ENCODE measurements around the gene PTPRM. TPM values are rescaled to one million over a fixed set of nuclear protein-coding genes. Genes with fewer than 3 reads are reported as not detected.

Gene PTPRM
- total RNA-seq, 1 experiment from 2014 or later = 6.2 TPM

DNA sequence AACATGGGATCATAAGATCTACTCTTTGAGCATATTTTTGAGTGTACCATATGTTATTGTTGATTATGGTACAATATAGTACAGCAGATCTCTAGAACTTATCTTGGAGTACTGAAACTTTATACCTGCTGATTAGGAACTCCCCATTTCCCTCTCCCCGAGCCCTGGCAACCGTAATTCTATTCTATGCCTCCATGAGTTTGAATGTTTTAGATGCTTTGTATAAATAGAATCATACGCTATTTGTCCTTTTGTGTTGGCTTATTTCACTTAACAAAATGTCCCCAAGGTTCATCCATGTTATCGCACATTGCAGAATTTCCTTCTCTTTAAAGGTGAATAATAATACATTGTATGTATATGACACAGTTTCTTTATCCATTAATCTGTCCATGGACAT lies 117.2 kb downstream of the PTPRM start:
- no peak overlapping the region for H2BK20ac ChIP-seq (ENCODE audit: low read depth, low read length, poor library complexity, severe bottlenecking)
- no peaks in the 10 kb centered on the region for H3K36me3 Mint-ChIP-seq (ENCODE audit: insufficient read depth in 1 of 3, low read depth in 3 of 3)
- H2AK5ac ChIP-seq (ENCODE audit: insufficient read length, low read length) = no peak overlapping the region
- H3K4me3 Mint-ChIP-seq = no peak overlapping the region
- H2BK120ac ChIP-seq (ENCODE audit: low read depth, low read length, poor library complexity, severe bottlenecking) = no peak overlapping the region
- no peak overlapping the region for H3K18ac ChIP-seq (ENCODE audit: insufficient read length, low read depth, low read length)
- WGBS (ENCODE audit: extremely low coverage, insufficient read length, low lambda C conversion rate) = no CpG with 5 or more reads among the region's 4 CpGs
- H3K23me2 ChIP-seq (ENCODE audit: insufficient read length, low read depth, low read length, poor library complexity, severe bottlenecking) = no peaks in the 10 kb centered on the region
- no peak overlapping the region for H3K27ac ChIP-seq (ENCODE audit: insufficient read length, low read depth, low read length)
- H4K5ac ChIP-seq (ENCODE audit: insufficient read length, low read depth, low read length) = no peak overlapping the region
- no peak overlapping the region for H2BK12ac ChIP-seq (ENCODE audit: insufficient read length, low read depth, low read length)
- no peak overlapping the region for H3K4ac ChIP-seq (ENCODE audit: low read depth, low read length)
- no peak overlapping the region for H2AFZ ChIP-seq (ENCODE audit: low read length)
- peaks cover 4% of the 10 kb centered on the region; the same call in 1 of the 2 replicates for H3K4me1 ChIP-seq (ENCODE audit: insufficient read depth, low read length)
- H3K79me2 ChIP-seq (ENCODE audit: insufficient read depth, low read length) = no peaks in the 10 kb centered on the region
- H3K27me3 Mint-ChIP-seq (ENCODE audit: low read depth) = peaks cover 3% of the 10 kb centered on the region; the same call in 1 of the 2 replicates
- no peak overlapping the region for H3K27ac Mint-ChIP-seq
- no peak overlapping the region for H3K23ac ChIP-seq (ENCODE audit: insufficient read length, low read depth, low read length)
- no peaks in the 10 kb centered on the region for H3K9me3 ChIP-seq (ENCODE audit: control insufficient read depth, low read depth, low read length)
- H3K14ac ChIP-seq (ENCODE audit: insufficient read depth, low read length) = no peak overlapping the region
- no peaks in the 10 kb centered on the region for H3K79me1 ChIP-seq (ENCODE audit: insufficient read depth, low read depth, low read length, poor library complexity, severe bottlenecking)
- H2BK5ac ChIP-seq (ENCODE audit: insufficient read length, low read length) = no peak overlapping the region
- no peak overlapping the region for H3T11ph ChIP-seq (ENCODE audit: low read length)
- no peak overlapping the region for H3K9ac ChIP-seq (ENCODE audit: extremely low read depth, insufficient read length, low read length)
- TF ChIP-seq, protein P1, sequence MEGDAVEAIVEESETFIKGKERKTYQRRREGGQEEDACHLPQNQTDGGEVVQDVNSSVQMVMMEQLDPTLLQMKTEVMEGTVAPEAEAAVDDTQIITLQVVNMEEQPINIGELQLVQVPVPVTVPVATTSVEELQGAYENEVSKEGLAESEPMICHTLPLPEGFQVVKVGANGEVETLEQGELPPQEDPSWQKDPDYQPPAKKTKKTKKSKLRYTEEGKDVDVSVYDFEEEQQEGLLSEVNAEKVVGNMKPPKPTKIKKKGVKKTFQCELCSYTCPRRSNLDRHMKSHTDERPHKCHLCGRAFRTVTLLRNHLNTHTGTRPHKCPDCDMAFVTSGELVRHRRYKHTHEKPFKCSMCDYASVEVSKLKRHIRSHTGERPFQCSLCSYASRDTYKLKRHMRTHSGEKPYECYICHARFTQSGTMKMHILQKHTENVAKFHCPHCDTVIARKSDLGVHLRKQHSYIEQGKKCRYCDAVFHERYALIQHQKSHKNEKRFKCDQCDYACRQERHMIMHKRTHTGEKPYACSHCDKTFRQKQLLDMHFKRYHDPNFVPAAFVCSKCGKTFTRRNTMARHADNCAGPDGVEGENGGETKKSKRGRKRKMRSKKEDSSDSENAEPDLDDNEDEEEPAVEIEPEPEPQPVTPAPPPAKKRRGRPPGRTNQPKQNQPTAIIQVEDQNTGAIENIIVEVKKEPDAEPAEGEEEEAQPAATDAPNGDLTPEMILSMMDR (conservative IDR thresholded peaks at IDR 0.05) = no peak
- no peak overlapping the region for H3K4me2 ChIP-seq (ENCODE audit: insufficient read depth, insufficient read length, low read length)
- peaks cover 9 to 12% of the 10 kb centered on the region in 2 experiments; a peak in 3 of 4 replicates for H3K4me1 Mint-ChIP-seq
- no peak overlapping the region for H4K91ac ChIP-seq (ENCODE audit: insufficient read length, low read depth, low read length)
- DNase-seq = no peak
- no peak overlapping the region for H2BK15ac ChIP-seq (ENCODE audit: low read depth, low read length)
- no peaks in the 10 kb centered on the region for H3K27me3 ChIP-seq (ENCODE audit: insufficient read depth, low read length)
- no peaks in the 10 kb centered on the region for H4K20me1 ChIP-seq (ENCODE audit: control insufficient read depth, insufficient read depth, insufficient read length)
- H4K8ac ChIP-seq (replicated peaks; ENCODE audit: insufficient read length, low read depth, low read length) = no peak overlapping the region
- H3K9me3 Mint-ChIP-seq = no peaks in the 10 kb centered on the region
- no peak overlapping the region for H3K56ac ChIP-seq (ENCODE audit: insufficient read length, low read depth, low read length)
